HG03196 (cell line): ENCODE measurements around the gene EMILIN2.

Experiments used
- ATAC-seq: cut with Tn5 transposase; IDR thresholded peaks from one replicate; pipeline ENCODE4 v1.9.1; 2021; ENCODE audit not compliant: unreplicated experiment

Gene EMILIN2

DNA sequence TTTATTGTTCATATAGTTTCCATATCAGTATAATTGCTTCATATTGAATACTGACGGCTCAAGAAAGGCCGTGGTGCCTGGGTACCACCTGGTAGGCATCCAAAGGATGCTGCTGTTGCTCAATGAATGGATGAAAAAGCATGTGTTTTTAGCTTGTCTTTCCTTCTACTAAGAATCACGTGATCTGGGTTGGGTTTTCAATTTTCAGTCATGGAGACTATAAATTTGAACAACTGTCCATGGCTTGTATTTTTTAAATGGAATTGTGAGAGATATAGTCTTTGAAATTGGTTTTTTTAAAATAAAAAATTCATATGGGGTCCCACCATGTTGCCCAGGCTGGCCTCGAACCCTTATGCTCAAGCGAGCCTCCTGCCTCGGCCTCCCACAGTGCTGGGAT, 25.3 kb downstream of the EMILIN2 start:
- no peak for ATAC-seq

DNA sequence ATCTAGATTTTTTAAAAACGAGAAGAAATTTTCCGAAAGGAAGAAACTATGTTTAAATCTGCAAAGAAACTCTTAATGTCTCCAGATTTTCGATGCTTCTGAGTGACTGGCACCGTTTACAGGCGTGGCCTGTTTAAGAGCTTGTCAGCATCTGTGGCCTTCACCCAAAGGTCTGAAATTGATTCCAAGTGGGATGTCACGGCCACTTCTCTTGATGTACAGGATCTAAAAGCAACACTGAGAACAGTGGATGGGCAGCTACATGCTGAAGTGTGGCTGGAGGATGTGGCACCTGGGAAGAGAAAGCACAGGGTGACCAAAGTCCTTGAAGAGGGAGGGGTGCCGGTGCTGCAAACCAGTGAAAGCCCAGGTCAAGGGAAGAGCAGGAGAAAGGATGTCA, 28.0 kb downstream of the EMILIN2 start:
- no peak for ATAC-seq

DNA sequence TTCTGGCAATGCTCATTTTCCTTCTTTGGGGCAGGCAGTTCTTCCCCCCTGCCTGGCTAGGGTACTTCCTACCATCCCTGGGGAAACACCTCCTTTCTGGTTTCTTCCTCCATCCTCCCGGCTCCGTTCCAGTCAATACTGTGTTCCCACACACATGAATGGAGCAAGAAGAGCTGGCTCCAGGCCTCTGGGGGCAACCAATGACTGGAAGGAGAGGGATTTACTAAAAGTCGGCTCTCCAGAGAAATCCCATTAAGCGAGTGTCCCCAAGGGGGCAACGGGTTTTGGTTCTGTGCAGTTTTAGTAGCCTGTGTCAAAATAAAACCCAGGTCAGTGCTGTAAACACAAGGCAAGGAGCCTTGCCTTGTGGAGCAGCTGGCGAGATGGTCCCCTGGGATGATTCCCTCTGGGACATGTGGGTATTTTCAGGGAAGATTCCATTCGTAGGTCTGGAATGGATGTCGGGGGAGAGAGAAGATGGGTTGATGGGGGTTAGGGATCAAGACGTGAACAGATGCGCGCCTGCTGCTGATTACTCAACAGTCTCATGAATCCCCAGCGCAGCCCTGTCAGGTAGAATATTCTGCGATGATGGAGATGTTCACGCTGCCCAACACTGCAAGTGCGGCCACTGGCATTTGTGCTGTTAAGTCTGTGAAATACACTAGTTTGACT, 32.0 kb downstream of the EMILIN2 start:
- ATAC-seq: no peak

DNA sequence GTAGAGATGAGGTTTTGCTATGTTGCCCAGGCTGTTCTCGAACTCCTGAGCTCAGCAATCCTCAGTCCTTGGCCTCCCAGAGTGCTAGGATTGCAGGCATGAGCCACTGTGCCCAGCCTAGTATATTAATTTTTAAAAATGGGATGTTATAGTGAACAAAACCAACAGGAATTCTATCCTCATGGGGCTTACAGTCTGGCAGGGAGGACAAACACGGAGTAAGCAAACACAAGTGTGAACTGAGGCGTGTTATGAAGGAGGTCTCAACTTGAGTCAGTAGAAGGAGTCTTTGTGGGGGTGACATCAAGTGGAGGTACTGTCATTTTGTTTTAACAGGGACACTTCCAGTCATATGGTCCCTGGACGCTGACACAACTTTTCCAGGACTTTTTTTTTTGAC, 33.1 kb downstream of the EMILIN2 start:
- ATAC-seq: no peak

DNA sequence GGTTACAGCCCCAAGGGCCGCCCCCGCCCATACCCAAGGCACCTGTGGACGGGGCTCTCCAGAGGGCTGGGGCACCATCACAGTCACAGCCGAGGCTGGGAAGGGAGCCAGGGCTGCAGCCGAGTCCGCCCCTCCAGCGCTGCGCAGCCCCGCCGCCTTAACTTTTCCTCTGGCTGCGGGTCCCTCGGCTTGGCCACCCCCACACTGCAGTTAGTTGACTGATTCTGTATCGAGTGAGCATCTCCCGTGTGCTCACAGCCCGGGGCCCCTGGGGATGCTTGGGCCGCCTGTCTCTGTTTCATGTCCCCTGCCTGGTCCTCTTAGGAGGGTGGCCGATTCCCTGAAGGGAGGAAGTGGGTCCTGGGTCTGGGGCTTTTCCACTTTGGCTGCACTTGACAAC, 33.7 kb downstream of the EMILIN2 start:
- ATAC-seq: no peak

DNA sequence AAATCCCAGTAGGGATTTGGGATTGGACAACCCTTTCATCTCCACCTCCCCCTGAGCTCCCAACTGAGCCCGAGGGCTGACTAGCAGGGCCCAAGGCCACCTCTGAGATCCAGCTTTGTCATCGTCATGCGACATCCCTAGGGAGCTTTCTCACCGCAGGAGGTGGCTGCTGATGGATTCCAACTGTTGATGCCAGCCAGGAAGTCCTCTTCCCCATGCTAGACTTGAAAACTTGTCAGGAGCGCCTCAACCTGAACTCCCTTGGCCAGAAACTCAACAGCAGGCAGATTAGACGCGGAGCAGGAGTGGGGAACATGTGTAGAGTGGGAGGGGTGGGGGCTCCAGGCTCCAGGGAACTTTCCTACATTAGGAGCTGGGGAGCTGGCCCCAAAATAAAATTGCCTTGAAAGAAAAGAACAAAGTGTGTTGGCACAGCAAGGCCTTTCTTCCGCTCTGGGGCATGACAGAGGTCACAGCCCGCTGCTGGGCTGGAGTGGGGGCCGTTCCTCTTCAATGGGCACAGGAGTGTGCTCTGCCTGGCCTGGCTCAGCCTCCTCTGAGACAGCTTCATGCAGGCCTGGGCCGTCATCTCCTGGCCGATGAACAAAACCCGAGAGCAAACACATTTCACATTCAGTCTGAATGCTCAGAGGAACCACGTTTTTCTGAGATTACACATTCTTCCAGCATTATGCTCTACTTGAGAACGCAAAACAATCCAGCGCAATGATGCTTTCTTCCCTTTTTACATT, 34.5 kb downstream of the EMILIN2 start:
- ATAC-seq: no peak

DNA sequence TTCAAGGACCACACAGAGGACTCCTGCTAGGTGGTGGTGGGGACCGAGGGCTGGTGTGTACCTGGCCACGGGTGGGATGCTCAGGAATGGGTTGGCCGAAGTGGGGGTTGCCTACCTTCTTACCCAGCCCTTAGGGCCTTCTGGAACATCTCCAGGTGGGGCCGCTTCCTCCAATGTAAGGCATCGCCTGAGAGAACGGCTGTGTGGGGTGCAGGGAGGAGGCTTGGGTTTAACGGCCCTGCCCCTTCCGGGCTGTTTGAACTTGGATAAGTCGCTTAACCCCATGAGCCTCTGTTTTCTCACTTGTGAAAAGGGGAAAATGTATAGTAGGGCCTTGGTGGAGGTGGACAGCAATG, 35.0 kb downstream of the EMILIN2 start:
- no peak for ATAC-seq

DNA sequence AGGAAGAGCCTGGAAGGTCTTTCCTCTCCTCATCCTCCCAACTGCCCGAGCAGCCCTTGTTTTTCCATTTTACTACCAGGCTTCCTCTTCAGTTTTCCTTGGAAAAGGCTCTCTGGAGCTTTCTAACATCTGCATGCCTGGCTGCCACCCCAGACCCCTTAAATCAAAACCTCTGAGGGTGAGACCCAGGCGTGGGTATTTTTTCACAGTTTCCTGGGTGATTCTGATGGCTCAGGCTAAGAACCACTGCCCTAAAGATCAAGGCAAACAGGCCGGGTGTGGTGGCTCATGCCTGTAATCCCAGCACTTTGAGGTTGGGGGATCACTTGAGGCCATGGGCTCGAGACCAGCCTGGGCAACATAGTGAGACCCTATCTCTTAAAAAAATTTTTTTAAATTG, 35.4 kb downstream of the EMILIN2 start:
- no peak for ATAC-seq

DNA sequence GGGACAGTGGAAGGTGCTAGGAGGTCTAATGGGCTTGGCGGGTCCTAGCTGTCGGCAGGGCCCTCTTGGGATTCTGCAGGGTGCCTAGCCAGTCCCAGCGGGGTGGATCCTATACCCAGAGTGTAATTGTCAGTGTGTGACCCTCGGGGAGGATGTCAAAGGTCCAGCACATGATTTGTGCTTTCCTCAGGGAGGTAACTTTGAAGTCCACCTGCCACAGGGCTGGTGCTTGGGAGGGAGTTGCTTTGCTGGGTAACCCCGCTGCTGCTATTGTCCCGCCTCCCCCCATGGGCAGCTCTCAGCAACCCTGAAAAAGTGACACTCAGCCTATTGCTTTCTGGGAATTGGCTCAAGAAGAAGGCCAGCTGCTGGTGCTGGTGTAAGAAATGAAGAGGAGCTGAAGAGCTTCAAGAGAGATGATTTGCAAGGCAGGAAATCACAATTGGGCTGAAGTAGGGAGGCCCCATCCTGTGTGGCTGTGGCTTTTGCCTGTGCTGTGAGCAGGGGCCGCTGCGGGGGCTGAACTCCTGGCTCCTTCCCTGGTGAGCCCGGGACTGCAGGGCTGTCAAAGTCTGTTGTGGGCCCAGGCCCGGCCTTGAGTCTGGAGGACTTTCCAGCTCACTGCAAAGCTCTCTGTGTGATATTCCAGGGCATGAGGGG, 36.4 kb downstream of the EMILIN2 start:
- ATAC-seq: no peak

DNA sequence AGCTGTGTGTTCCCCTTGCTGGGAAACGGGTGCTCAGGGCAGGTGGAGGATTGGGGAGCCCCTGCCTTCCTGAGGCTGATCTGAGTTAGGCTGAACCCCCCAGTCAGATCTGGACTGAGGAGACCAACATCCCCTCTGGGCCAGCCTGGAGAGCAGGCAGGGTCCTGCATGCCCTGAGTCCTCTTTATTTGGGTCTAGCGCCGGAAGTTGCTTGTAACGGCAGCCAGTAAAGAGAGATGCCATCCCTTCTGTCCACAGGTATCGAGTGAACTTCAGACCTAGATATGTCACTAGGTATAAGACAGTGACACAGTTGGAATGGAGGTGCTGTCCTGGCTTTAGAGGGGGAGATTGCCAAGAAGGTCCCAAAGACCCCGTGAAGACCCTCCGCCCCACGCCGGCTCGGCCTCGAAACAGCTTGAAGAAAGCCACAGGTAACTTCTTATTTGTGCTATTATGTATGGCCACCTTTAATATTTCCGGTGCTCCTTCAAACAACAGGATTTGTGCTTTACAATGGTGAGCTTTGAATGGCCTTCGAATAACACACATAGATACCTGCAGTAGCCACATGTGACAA, 38.0 kb downstream of the EMILIN2 start:
- no peak for ATAC-seq

DNA sequence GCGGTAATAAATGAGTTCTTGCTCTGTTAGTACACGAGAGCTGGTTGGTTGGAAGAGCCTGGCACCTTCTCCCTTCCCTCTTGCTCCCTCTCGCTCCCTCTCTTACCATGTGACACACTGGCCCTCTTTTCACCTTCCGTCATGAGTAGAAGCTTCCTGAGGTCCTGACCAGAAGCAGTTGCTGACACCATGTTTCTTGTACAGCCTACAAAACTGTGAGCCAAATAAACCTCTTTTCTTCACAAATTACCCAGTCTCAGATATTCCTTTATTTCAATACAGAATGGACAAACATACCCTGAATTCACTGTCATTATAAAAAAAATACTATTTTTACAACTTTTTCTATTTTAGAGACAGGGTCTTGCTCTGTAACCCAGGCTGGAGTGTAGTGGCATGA, 40.7 kb downstream of the EMILIN2 start:
- ATAC-seq: no peak

DNA sequence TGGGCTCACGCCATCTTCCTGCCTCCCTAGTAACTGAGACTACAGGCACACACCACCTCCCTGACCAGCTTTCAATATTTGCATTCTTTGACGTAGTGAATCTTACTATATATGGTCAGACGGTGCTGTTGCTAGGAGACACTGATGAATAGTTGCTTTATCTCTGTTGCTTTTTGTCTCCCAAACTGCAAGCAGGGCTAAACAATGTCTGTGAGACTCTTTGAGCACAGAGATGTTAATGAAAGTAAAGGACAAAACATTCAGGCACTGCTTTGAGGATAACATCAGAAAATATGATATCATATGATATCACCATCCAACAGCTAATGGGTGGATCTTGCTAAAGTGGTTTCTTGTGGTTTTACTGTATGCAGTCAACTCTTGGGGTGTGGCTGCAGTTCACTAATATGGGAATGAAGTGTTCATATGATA, 43.0 kb downstream of the EMILIN2 start:
- no peak for ATAC-seq

DNA sequence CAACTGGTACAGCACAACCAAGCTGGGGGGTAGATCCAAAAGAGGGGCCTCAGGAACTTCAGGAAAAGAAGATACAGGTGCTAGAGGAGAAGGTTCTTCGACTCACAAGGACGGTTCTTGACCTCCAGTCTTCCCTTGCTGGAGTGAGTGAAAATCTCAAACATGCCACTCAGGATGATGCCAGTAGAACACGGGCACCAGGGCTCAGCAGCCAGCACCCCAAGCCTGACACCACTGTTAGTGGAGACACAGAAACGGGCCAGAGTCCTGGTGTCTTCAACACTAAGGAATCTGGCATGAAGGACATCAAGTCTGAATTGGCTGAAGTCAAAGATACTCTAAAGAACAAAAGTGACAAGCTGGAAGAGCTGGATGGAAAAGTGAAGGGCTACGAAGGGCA, 43.8 kb downstream of the EMILIN2 start:
- no peak for ATAC-seq

DNA sequence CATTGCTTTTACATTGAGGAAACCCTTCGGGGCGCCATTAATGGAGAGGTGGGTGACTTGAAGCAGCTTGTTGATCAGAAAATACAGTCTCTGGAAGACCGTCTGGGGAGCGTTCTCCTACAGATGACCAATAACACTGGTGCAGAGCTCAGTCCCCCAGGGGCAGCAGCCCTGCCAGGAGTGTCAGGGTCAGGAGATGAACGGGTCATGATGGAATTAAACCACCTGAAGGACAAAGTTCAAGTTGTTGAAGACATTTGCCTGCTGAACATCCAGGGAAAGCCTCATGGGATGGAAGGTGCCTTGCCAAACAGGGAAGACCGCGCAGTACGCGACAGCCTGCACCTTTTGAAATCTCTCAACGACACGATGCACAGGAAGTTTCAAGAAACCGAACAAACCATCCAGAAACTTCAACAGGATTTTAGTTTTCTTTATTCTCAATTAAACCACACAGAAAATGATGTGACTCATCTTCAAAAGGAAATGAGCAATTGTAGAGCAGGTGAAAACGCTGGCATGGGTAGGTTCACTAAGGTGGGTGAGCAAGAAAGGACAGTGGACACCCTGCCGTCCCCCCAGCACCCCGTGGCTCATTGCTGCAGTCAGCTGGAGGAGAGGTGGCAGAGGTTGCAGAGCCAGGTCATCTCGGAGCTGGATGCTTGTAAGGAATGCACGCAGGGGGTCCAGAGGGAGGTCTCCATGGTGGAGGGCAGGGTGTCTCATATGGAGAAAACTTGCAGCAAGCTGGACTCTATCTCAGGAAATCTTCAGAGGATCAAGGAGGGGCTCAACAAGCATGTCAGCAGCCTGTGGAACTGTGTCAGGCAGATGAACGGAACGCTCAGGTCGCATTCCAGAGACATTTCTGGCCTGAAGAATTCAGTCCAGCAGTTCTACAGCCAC, 45.0 kb downstream of the EMILIN2 start:
- no peak for ATAC-seq

DNA sequence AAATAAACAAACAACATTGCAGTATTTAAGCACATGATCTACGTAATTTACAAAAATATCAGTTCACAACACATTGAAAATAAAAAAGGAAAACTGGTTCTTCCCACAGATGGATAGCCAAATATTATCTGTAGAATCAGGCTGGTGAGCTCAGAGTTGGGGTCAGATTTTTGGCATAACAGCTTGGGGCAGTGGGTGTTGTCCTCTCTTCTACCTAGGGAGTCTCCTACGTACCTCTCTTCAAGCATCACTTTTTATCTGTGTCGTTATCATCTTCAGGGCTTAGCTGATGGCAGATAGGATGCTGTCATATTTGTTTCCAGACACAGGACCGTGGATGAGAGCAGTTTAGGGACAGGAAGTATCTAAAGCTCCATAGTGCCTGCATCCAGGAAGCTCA, 46.2 kb downstream of the EMILIN2 start:
- no peak for ATAC-seq

DNA sequence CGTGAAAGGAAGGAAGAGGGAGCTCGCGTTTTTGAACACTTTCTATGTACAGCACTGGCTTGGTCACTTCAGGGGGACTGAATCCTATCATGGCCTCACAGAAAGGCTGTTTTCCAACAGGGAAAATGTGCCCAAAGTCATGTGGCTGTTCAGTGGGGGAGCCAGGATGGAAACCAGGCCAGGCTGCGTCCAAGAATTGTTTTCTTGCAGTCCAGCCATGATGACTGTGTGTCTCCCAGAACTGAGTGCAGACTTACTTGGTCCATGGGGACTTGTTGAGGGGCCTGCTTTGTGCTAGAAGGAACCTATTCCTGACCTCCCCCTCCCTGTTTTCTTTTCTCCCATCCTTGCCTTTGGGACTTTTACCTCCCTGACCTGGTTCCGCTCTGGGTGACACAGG, 46.9 kb downstream of the EMILIN2 start:
- no peak for ATAC-seq

DNA sequence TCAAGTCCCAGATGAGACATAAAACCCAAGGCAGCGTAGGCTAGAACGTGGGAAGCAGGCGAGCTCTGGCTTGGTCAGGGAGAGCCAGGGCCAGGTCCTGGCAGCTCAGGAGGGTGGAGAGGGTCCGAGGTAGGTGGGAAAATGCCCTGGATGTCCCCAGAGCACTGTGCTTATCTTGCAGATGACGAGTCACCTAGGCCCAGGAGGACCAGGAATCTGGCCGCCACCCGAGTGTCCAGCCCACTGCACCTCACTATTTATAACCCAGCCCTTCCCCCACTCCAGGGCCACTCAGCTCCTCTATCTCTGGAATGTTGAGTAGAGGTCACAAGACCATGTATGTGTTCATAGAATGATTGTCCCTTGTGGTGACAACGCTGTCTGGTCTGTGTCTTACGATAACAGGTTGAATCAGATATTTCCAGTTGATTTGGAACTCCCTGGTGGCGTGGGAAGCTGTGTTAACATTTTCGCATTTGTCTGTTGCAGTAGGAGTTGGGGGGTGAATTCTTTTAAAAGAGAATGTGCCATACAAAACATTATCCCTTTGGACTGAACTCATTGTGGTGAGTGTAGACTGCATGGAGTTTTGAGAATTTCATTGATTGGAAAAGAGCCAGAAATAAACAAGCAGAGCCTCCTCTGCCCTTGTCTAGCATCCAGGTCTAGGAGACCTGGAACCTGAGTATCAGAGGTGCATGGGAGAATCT, 47.5 kb downstream of the EMILIN2 start:
- no peak for ATAC-seq

DNA sequence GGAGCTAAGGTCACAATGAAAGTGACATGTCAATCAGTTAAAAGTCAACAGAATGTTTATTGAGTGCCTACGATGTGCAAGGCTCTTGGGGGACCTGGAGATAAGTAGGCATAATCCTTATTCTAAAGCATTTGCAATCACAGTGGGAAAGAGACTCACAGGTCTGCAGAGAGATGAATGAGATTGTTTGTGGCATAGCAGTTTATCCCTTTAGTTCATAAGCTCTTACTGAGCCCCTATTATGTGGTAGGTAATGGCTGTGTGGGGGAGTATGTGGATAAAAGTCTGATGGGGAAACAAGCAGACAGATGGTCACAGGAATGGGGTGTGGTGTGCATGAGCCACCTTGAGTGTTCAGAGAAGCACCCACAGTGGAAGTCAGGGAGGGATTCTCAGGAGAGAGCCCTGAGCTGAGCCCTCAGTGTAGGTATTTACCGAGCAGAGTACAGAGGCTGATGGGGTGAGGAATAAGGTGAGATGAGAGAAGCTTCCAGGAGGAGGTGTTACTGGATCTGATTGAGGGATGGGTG, 48.1 kb downstream of the EMILIN2 start:
- no peak for ATAC-seq

DNA sequence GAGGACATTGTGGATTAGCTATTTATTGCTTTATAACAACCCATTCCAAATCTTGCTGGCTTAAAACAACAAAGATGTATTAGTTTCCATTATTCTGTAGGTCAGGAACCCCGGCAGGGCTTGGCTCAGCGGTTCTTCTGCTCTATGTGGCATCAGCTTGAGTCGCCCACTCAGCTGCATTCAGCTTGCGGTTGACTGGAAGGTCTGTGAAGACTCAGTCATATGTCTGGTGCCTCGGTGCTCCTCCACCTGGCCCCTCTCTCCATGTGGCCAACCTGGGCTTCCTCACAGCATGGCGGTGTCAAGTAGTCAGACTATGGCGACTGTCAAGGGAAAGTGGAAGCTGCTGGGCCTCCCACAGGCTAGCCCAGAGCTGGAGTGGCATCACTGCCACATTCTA, 48.6 kb downstream of the EMILIN2 start:
- no peak for ATAC-seq

DNA sequence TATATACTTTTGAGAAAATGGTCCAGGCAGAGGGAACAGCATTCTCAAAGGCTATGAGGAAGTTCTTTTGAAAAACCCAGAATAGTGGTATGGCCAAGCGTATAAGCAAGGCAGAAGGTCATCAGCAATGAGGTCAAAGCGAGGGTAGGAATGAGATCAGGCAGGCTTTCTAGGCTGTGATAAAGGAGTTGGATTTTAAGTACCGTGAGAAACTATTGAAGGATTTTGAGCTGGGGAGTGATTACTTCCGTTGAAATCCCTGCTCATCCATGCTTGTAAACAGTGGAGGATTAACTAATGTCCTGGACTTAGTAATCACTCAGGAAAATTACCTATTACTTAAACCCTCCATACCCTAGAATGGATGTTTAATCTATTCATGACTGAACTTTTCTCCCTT, 50.2 kb downstream of the EMILIN2 start:
- ATAC-seq: no peak
